Measurements from ENCODE around the gene CLCC1. TPM values are rescaled to one million over a fixed set of nuclear protein-coding genes. Genes with fewer than 3 reads are reported as not detected.
A peak's percentile ranks its signal among the peaks of the same experiment; 100 is the strongest.

CLCC1 gene
- total and polyA plus RNA-seq, 10 donors, result 5.9 to 30.0 (median 21.5) TPM

GRCh38 chr1:108961752-108962486 is 1.4 kb downstream of the CLCC1 start:
- Histone ChIP-seq H3K4me3 (peak overlapping the region; percentile 59 to 86 (median 76)), H3K9me3 (no peaks in the 10 kb centered on the region), H3K4me1 (peaks cover 12 to 66% (median 43%) of the 10 kb centered on the region in 6 donors), H3K27ac (peak overlapping the region in 4 of 8 donors; percentile 96 to 99 (median 98)), H3K27me3 (replicated peaks in 1 of 7) (no peaks in the 10 kb centered on the region), H3K36me3 (peaks cover 0 to 25% (median 0%) of the 10 kb centered on the region in 6 donors)
- TF ChIP-seq CTCF (IDR thresholded peaks at IDR 0.05 in 8 of 11, conservative IDR thresholded peaks at IDR 0.05 in 3 of 11) (no peak), POLR2AphosphoS5 (IDR thresholded peaks at IDR 0.05) (no peak), POLR2A (IDR thresholded peaks at IDR 0.05) (no peak)
- intact Hi-C loops (cut with DNase I; ENCODE audit: low total_unique reads), result no loop called here
- no peak for DNase-seq
- WGBS, 5 donors, result 84 to 91% (median 88%) methylated on average over 15 of the region's 15 CpGs

GRCh38 chr1:108961198-108961597 is 2.1 kb downstream of the CLCC1 start:
- Histone ChIP-seq H3K27me3 (replicated peaks in 1 of 7) (no peaks in the 10 kb centered on the region), H3K27ac (no peak overlapping the region), H3K9me3 (no peaks in the 10 kb centered on the region), H3K4me3 (peak overlapping the region in 1 of 8 donors; percentile 82), H3K36me3 (peaks cover 0 to 28% (median 0%) of the 10 kb centered on the region in 6 donors), H3K4me1 (peaks cover 12 to 73% (median 44%) of the 10 kb centered on the region in 6 donors)
- TF ChIP-seq POLR2A (IDR thresholded peaks at IDR 0.05) (no peak), POLR2AphosphoS5 (IDR thresholded peaks at IDR 0.05) (no peak), CTCF (IDR thresholded peaks at IDR 0.05 in 8 of 11, conservative IDR thresholded peaks at IDR 0.05 in 3 of 11) (no peak)
- DNase-seq, result no peak
- intact Hi-C loops (cut with DNase I; ENCODE audit: low total_unique reads), result no loop called here
- WGBS, 5 donors, result 68 to 88% (median 84%) methylated on average over 9 of the region's 9 CpGs

GRCh38 chr1:108960719-108961118 is 2.6 kb downstream of the CLCC1 start:
- intact Hi-C loops (cut with DNase I; ENCODE audit: low total_unique reads), result no loop called here
- no peak for DNase-seq
- H3K4me1 ChIP-seq, result peaks cover 12 to 76% (median 44%) of the 10 kb centered on the region in 6 donors
- H3K27ac ChIP-seq, result no peak overlapping the region
- H3K9me3 ChIP-seq, result no peaks in the 10 kb centered on the region
- H3K27me3 ChIP-seq (replicated peaks in 1 of 7), result no peaks in the 10 kb centered on the region
- WGBS, 5 donors, result 91 to 94% (median 92%) methylated on average over 5 of the region's 5 CpGs
- H3K4me3 ChIP-seq, result no peak overlapping the region
- TF ChIP-seq POLR2A (IDR thresholded peaks at IDR 0.05) (no peak), CTCF (IDR thresholded peaks at IDR 0.05 in 8 of 11, conservative IDR thresholded peaks at IDR 0.05 in 3 of 11) (no peak), POLR2AphosphoS5 (IDR thresholded peaks at IDR 0.05) (no peak)
- H3K36me3 ChIP-seq, result peaks cover 0 to 33% (median 0%) of the 10 kb centered on the region in 6 donors

GRCh38 chr1:108957888-108958287 is 5.4 kb downstream of the CLCC1 start:
- Histone ChIP-seq H3K36me3 (peaks cover 0 to 60% (median 0%) of the 10 kb centered on the region in 6 donors), H3K4me1 (peaks cover 12 to 65% (median 36%) of the 10 kb centered on the region in 6 donors), H3K9me3 (no peaks in the 10 kb centered on the region), H3K27ac (no peak overlapping the region), H3K27me3 (replicated peaks in 1 of 7) (no peaks in the 10 kb centered on the region), H3K4me3 (no peak overlapping the region)
- no peak for TF ChIP-seq CTCF (IDR thresholded peaks at IDR 0.05 in 8 of 11, conservative IDR thresholded peaks at IDR 0.05 in 3 of 11)
- TF ChIP-seq POLR2A (IDR thresholded peaks at IDR 0.05), result no peak
- no peak for TF ChIP-seq POLR2AphosphoS5 (IDR thresholded peaks at IDR 0.05)
- intact Hi-C loops (cut with DNase I; ENCODE audit: low total_unique reads), result no loop called here
- no peak for DNase-seq
- 91 to 96% (median 93%) methylated on average over 5 of the region's 5 CpGs for WGBS, 5 donors

All from spleen (tissue), 11 donors.